GM10266 (cell line): ENCODE data around the gene RAB8B.

Source experiments
- DNase-seq: peaks from one replicate; pipeline ENCODE4 v3.0.0; 2012; ENCODE audit errors: extremely low spot score
- TF ChIP-seq, protein P1 (sequence below): IDR thresholded peaks from 2 replicates; pipeline ENCODE4 v1.5.1; 2012; ENCODE audit warnings: mild to moderate bottlenecking, low read depth; ENCODE audit not compliant: control insufficient read depth, insufficient read depth; ENCODE audit errors: missing control alignments

The RAB8B gene

GRCh38 chr15:63211092-63211490, 21.7 kb downstream of the RAB8B start:
- TF ChIP-seq, protein P1, sequence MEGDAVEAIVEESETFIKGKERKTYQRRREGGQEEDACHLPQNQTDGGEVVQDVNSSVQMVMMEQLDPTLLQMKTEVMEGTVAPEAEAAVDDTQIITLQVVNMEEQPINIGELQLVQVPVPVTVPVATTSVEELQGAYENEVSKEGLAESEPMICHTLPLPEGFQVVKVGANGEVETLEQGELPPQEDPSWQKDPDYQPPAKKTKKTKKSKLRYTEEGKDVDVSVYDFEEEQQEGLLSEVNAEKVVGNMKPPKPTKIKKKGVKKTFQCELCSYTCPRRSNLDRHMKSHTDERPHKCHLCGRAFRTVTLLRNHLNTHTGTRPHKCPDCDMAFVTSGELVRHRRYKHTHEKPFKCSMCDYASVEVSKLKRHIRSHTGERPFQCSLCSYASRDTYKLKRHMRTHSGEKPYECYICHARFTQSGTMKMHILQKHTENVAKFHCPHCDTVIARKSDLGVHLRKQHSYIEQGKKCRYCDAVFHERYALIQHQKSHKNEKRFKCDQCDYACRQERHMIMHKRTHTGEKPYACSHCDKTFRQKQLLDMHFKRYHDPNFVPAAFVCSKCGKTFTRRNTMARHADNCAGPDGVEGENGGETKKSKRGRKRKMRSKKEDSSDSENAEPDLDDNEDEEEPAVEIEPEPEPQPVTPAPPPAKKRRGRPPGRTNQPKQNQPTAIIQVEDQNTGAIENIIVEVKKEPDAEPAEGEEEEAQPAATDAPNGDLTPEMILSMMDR: no peak
- DNase-seq: no peak

GRCh38 chr15:63211549-63211948, 22.1 kb downstream of the RAB8B start:
- no peak for DNase-seq
- TF ChIP-seq, protein P1: no peak

DNA sequence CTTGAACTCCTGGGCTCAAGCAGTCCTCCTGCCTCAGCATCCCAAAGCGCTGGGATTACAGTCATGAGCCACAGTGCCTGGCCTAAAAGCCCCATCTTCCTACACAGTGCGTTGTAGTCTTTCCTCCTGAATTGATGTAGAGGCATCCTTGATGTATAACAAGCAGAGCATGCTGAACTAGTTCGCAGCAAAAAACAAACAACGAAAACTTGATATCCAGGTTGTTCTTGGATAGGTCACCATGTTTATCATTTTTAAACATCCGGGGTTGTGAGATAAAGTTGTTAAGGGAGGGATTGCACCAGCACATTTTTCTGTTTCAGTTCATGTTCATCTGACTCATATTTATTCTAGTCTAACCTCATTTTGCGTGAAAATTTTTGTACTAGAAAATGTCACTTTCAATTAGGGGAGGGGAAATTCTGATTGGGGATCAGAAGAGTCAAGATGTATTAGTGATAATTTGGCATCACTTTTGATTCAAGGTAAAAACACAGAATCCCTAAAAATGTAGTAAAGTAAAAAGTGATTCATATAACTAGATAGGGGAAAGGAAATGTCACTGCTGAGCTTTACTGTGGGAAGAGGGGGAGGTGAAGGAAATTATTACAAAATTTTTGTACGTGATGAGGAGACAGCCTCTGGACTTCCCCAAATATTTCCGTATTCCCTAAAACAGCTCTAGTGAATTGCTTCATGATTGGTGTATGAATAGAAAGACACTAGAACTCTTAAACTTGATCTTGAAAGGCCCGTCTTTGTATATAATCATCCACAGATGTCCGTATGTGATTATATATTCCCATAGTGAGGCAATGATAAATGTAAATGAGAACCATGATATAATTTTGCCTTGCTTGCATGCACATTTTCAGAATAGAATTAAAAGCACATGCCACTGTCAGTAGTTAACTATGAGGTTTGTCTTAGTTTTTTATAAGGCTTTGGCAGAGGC, 22.9 kb downstream of the RAB8B start:
- TF ChIP-seq, protein P1: no peak
- peak; percentile 37 for DNase-seq

DNA sequence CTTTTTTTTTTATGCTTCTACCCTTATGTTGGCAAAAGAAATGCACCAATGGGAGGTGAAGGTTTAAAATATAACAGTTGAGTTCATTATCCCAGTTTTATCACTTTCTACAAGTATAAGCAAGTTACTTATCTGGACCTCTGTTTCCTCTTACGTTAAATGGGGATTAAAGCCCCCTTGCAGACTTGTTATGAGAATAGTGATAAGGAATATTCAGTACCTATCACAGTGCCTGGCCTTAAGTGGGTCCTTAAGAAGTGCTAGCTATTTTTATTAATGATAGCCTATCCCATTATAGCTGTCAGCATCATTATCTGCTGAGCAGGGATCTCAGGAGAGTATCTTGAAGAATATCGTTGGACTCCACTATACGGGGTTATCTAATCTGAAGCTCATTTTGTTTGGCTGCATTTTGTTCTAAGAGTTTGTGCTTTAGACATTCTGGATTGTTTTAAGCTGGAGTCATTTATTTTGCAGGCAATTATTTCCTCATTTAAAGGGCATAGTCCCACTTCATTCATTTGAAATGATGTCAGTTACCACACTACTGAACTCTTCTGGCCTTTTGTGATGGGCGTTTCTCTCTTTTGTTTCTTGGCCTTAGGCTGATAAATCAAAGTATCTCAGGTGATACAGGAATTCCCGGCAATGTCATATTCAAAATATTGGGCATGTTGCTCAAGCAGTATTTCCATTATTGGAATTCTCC, 28.8 kb downstream of the RAB8B start:
- no peak for DNase-seq
- TF ChIP-seq, protein P1: no peak

GRCh38 chr15:63219196-63219710, 29.8 kb downstream of the RAB8B start:
- TF ChIP-seq, protein P1: no peak
- DNase-seq: no peak

DNA sequence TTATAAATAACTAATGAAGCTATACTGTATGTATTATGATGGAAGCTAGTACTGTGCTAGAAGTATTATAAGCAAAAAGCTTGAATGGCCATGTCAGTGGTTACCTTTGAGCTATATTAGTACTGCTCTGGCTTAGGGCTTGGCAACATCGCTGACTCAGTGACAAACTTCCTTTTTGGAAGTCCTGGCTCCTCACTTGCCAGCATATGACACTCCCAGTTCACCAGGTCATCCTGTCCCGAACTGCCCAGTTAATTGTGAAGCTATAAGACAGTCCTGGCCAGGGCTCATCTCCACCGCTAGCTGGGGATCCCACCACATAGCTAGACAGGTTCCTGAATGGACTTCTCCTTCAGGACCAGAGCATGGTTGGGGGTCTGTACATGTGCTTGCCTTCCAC, 31.9 kb downstream of the RAB8B start:
- TF ChIP-seq, protein P1: no peak
- DNase-seq: no peak
